CD14-positive monocyte (primary cell): ENCODE data around the gene LDLRAP1. TPM values are rescaled to one million over a fixed set of nuclear protein-coding genes. Genes with fewer than 3 reads are reported as not detected.

ENCODE experiments used
- DNase-seq, 3 donors: peaks; one replicate each; pipeline ENCODE4 v3.0.0-alpha.2; 2011 to 2022
- H2AFZ ChIP-seq: 2 replicates; pipeline ENCODE4 v1.6.0; 2012; ENCODE audit warnings: mild to moderate bottlenecking, low read depth, low read length, inconsistent platforms; ENCODE audit not compliant: insufficient read depth, poor library complexity, severe bottlenecking
- H3K27ac ChIP-seq, 2 donors: 1 replicate in 1 of 2; 2 replicates in 1 of 2; pipeline ENCODE4 v1.5.1; 2012 to 2013; ENCODE audit warnings: low read length in 2 of 2, control low read depth in 1 of 2, inconsistent platforms in 1 of 2, low read depth in 1 of 2, mild to moderate bottlenecking in 1 of 2
- H3K27me3 ChIP-seq, 2 donors: one replicate each; pipeline versions ENCODE4 v1.6.0 to v1.6.1; 2011 to 2013; ENCODE audit warnings: low read length in 2 of 2; ENCODE audit not compliant: control insufficient read depth in 2 of 2, insufficient read depth in 2 of 2
- H3K36me3 ChIP-seq, 2 donors: replicated peaks in 1 of 2; 1 replicate in 1 of 2; 2 replicates in 1 of 2; pipeline versions ENCODE4 v1.5.1 to v1.6.1; 2012 to 2013; ENCODE audit warnings: low read length in 2 of 2, control low read depth in 1 of 2, inconsistent platforms in 1 of 2, mild to moderate bottlenecking in 1 of 2; ENCODE audit not compliant: insufficient read depth in 2 of 2, control insufficient read depth in 1 of 2
- H3K4me1 ChIP-seq, 2 donors: 1 replicate in 1 of 2; 2 replicates in 1 of 2; pipeline versions ENCODE4 v1.5.1 to v1.6.1; 2012 to 2013; ENCODE audit warnings: low read length in 2 of 2, control low read depth in 1 of 2, inconsistent platforms in 1 of 2, mild to moderate bottlenecking in 1 of 2, moderate library complexity in 1 of 2; ENCODE audit not compliant: insufficient read depth in 2 of 2, control insufficient read depth in 1 of 2
- H3K4me2 ChIP-seq: replicated peaks from 2 replicates; pipeline ENCODE3; 2012; ENCODE audit warnings: low read length, moderate library complexity, mild to moderate bottlenecking; ENCODE audit not compliant: poor library complexity, severe bottlenecking; ENCODE audit errors: extremely low read depth
- H3K4me3 ChIP-seq, 3 experiments: fragments of 200-600 bp in 1 of 3; sonication (generic) in 1 of 3; replicated peaks in 1 of 3; 1 replicate in 2 of 3; 2 replicates in 1 of 3; pipeline ENCODE4 v1.5.1; 2011 to 2013; ENCODE audit warnings: low read length in 3 of 3, mild to moderate bottlenecking in 3 of 3, control low read depth in 2 of 3, low read depth in 2 of 3, inconsistent platforms in 1 of 3, moderate library complexity in 1 of 3
- H3K79me2 ChIP-seq: 2 replicates; pipeline ENCODE4 v1.6.0; 2012; ENCODE audit warnings: mild to moderate bottlenecking, control low read depth, inconsistent platforms, low read length, moderate library complexity; ENCODE audit not compliant: insufficient read depth
- H3K9ac ChIP-seq: 2 replicates; pipeline ENCODE4 v1.6.0; 2017; ENCODE audit warnings: low read length, mild to moderate bottlenecking; ENCODE audit not compliant: insufficient read depth, poor library complexity, severe bottlenecking
- H3K9me3 ChIP-seq, 2 donors: replicated peaks in 1 of 2; 1 replicate in 1 of 2; 2 replicates in 1 of 2; pipeline versions ENCODE4 v1.5.1 to v1.6.1; 2012 to 2013; ENCODE audit warnings: low read length in 2 of 2, control low read depth in 1 of 2; ENCODE audit not compliant: control insufficient read depth in 1 of 2, insufficient read depth in 1 of 2
- H4K20me1 ChIP-seq: 2 replicates; pipeline ENCODE4 v1.6.0; 2012; ENCODE audit warnings: mild to moderate bottlenecking, low read length, control low read depth, moderate library complexity; ENCODE audit not compliant: insufficient read depth
- H3K27ac Mint-ChIP-seq, 7 donors: one replicate each; pipeline ENCODE4 v1.8.0; 2020; ENCODE audit warnings: mild to moderate bottlenecking in 7 of 7, mixed read lengths in 7 of 7, moderate library complexity in 6 of 7, inconsistent platforms in 2 of 7
- H3K27me3 Mint-ChIP-seq, 3 donors: one replicate each; pipeline ENCODE4 v1.8.0; 2021 to 2022; ENCODE audit warnings: low read depth in 3 of 3, mild to moderate bottlenecking in 3 of 3, mixed read lengths in 3 of 3, moderate library complexity in 3 of 3, inconsistent platforms in 1 of 3
- H3K36me3 Mint-ChIP-seq, 2 donors: one replicate each; pipeline ENCODE4 v1.8.0; 2020; ENCODE audit warnings: mixed read lengths in 2 of 2, inconsistent platforms in 1 of 2, mild to moderate bottlenecking in 1 of 2
- H3K4me1 Mint-ChIP-seq: one replicate; pipeline ENCODE4 v1.8.0; 2020; ENCODE audit warnings: mild to moderate bottlenecking, mixed read lengths
- H3K4me3 Mint-ChIP-seq, 2 donors: one replicate each; pipeline ENCODE4 v1.8.0; 2020; ENCODE audit warnings: mild to moderate bottlenecking in 2 of 2, mixed read lengths in 2 of 2, moderate library complexity in 1 of 2
- H3K9me3 Mint-ChIP-seq, 7 donors: one replicate each; pipeline ENCODE4 v1.8.0; 2020 to 2022; ENCODE audit warnings: mixed read lengths in 7 of 7, mild to moderate bottlenecking in 6 of 7, moderate library complexity in 6 of 7, inconsistent platforms in 2 of 7
- WGBS: methylation state at CpG from one replicate; pipeline ENCODE4 v1.1.5; 2013; ENCODE audit warnings: missing lambda C conversion rate; ENCODE audit not compliant: insufficient coverage; 5-methylcytosine and 5-hydroxymethylcytosine counted together
- intact Hi-C, 2 donors: fragments of 100-400 bp; cut with micrococcal nuclease; formaldehyde crosslinking; loops; one replicate each; pipeline versions ENCODE4 v1.15.0 to v1.15.1; 2023
- polyA plus RNA-seq, 3 donors: library from polyadenylated mRNA; depleted of rRNA in 1 of 3; unstranded in 2 of 3; stranded (reverse) in 1 of 3; fragments of 300-500 nt in 2 of 3; fragments of >200 nt in 1 of 3; fragmentation: Illumina TruSeq in 2 of 3; gene quantifications; 1 replicate in 2 of 3; 2 replicates in 1 of 3; pipeline ENCODE4 v1.2.3, GENCODE V29; 2012 to 2021
- TF ChIP-seq, protein P1 (sequence below): fragments of 200-600 bp; IDR thresholded peaks from one replicate; pipeline ENCODE4 v1.8.0; 2022; ENCODE audit warnings: antibody characterized with exemption, mild to moderate bottlenecking

Gene LDLRAP1
- polyA plus RNA-seq, 3 donors = 12.8 to 18.5 (median 14.6) TPM

DNA sequence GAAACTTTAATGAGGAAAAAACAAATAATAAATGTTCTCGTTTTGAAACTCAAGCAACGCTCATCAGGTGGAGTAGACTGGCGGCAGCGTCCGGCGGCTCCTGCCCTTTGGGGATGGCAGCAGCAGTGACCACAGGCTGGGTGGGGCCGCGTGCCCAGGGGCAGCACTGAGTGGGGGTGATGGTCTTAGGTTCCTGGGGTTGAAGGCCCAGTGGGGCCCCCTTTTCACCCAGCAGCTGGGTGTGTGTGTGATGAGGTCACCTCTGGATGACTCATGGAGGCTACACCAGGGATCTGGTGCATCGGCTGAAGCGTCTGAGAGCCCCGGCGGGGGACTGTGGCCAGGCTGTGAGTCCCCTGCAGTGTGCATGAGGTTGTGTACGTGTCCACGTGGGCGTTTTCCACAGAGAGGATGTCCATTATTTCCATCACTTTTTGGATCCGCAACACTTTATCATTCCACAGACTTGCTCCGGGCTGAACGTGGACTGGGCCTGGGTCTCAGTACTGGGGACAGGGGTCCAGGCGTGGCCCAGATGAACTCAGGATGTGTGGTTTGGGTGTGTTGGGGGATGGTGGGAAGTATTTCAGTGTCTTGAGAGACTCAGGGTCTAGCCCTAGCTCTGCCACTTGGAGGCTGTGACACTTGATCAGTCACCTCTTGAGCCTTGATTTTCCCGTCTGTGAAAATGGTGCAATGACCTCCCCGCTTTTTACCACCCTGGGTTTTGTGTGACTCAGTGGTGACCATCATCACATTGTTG, 25.6 kb downstream of the LDLRAP1 start:
- 85% methylated on average over 16 of the region's 21 CpGs for WGBS
- Mint-ChIP-seq H3K27me3 (peaks cover 1 to 12% (median 8%) of the 10 kb centered on the region in 3 donors), H3K9me3 (no peaks in the 10 kb centered on the region), H3K36me3 (peaks cover 30 to 42% of the 10 kb centered on the region in 2 donors), H3K4me1 (peaks cover 10% of the 10 kb centered on the region), H3K4me3 (no peak overlapping the region), H3K27ac (peak overlapping the region in 1 of 7 donors; percentile 32)
- Histone ChIP-seq H3K36me3 (peaks cover 9 to 31% of the 10 kb centered on the region in 2 donors), H3K4me1 (no peaks in the 10 kb centered on the region), H3K4me2 (no peak overlapping the region), H3K27ac (no peak overlapping the region), H3K9ac (no peak overlapping the region), H3K79me2 (no peaks in the 10 kb centered on the region), H3K27me3 (no peaks in the 10 kb centered on the region), H2AFZ (no peak overlapping the region), H3K9me3 (no peaks in the 10 kb centered on the region), H3K4me3 (no peak overlapping the region), H4K20me1 (no peaks in the 10 kb centered on the region)
- intact Hi-C loops = no loop called here
- TF ChIP-seq, protein P1, sequence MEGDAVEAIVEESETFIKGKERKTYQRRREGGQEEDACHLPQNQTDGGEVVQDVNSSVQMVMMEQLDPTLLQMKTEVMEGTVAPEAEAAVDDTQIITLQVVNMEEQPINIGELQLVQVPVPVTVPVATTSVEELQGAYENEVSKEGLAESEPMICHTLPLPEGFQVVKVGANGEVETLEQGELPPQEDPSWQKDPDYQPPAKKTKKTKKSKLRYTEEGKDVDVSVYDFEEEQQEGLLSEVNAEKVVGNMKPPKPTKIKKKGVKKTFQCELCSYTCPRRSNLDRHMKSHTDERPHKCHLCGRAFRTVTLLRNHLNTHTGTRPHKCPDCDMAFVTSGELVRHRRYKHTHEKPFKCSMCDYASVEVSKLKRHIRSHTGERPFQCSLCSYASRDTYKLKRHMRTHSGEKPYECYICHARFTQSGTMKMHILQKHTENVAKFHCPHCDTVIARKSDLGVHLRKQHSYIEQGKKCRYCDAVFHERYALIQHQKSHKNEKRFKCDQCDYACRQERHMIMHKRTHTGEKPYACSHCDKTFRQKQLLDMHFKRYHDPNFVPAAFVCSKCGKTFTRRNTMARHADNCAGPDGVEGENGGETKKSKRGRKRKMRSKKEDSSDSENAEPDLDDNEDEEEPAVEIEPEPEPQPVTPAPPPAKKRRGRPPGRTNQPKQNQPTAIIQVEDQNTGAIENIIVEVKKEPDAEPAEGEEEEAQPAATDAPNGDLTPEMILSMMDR = no peak
- no peak for DNase-seq

DNA sequence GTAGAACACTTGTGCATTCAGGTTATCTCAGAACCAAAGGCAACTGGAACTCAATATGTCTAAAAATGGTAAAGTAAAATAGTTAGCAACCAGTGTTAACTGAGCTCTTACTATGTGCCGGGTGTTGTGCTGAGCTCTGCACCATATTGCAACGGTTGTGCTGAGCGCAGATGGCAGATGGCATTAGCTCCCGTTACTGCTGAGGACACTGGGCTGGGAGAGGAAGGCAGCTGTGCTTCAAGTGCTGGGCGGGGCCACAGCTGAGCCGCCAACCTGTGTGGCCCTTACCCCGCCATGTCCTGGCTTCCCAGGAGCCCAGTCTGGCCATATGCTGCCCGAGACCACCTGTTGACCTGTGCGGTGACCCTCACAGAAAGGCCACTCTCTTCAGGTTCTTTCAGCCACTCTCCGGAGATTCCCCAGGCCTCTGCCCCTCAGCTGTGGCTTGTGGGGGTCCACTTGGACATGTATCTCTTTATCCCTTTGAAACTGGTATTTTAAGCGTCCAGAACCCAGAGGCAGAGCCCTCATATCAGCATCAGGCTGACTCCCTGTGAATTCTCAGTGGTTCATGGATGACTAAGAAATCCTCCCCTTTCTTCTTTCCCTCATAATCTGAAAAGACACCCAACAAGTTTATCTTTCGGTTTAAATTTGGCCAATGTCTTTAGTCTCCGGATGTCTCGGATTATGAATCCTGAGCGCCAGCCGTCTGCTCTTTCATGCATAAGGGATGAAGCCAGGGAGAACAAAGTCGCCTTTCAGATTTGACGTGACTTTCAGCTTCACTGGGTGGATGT, 26.4 kb downstream of the LDLRAP1 start:
- Histone ChIP-seq H3K4me2 (no peak overlapping the region), H3K36me3 (peaks cover 3 to 23% of the 10 kb centered on the region in 2 donors), H3K9ac (no peak overlapping the region), H3K27me3 (no peaks in the 10 kb centered on the region), H3K79me2 (no peaks in the 10 kb centered on the region), H3K27ac (no peak overlapping the region), H3K9me3 (no peaks in the 10 kb centered on the region), H3K4me3 (no peak overlapping the region), H3K4me1 (no peaks in the 10 kb centered on the region), H4K20me1 (no peaks in the 10 kb centered on the region), H2AFZ (no peak overlapping the region)
- 93% methylated on average over 15 of the region's 18 CpGs for WGBS
- Mint-ChIP-seq H3K27me3 (peaks cover 1 to 12% (median 8%) of the 10 kb centered on the region in 3 donors), H3K36me3 (peaks cover 22 to 34% of the 10 kb centered on the region in 2 donors), H3K27ac (peak overlapping the region in 1 of 7 donors; percentile 32), H3K4me1 (peaks cover 10% of the 10 kb centered on the region), H3K9me3 (no peaks in the 10 kb centered on the region), H3K4me3 (no peak overlapping the region)
- TF ChIP-seq, protein P1 = no peak
- intact Hi-C loops = no loop called here
- no peak for DNase-seq
